Hepatocyte (in vitro differentiated cells): ENCODE measurements around the gene MTR. TPM values are rescaled to one million over a fixed set of nuclear protein-coding genes. Genes with fewer than 3 reads are reported as not detected.

Experiments used
- DNase-seq: peaks from one replicate; pipeline ENCODE4 v3.0.0-alpha.2; 2016; ENCODE audit warnings: low spot score
- H2AFZ ChIP-seq: fragments of 200-600 bp; sonication (generic); 2 replicates; pipeline ENCODE4 v1.6.0; 2016; ENCODE audit warnings: antibody characterized with exemption, mild to moderate bottlenecking
- H3K27ac ChIP-seq: fragments of 200-600 bp; sonication (generic); 2 replicates; pipeline ENCODE4 v1.5.1; 2016; ENCODE audit warnings: mild to moderate bottlenecking
- H3K27me3 ChIP-seq: fragments of 200-600 bp; sonication (generic); 2 replicates; pipeline ENCODE4 v1.6.1; 2016
- H3K36me3 ChIP-seq: fragments of 200-600 bp; sonication (generic); replicated peaks from 2 replicates; pipeline ENCODE4 v1.5.1; 2016; ENCODE audit warnings: low read depth; ENCODE audit not compliant: insufficient read depth
- H3K4me1 ChIP-seq: fragments of 200-600 bp; sonication (generic); 2 replicates; pipeline ENCODE4 v1.5.1; 2016; ENCODE audit warnings: mild to moderate bottlenecking, moderate library complexity; ENCODE audit not compliant: insufficient read depth
- H3K4me2 ChIP-seq: fragments of 200-600 bp; sonication (generic); 2 replicates; pipeline ENCODE4 v1.6.0; 2016
- H3K4me3 ChIP-seq: fragments of 200-600 bp; sonication (generic); 2 replicates; pipeline ENCODE4 v1.5.1; 2016; ENCODE audit warnings: mild to moderate bottlenecking
- H3K79me2 ChIP-seq: fragments of 200-600 bp; sonication (generic); 2 replicates; pipeline ENCODE4 v1.6.0; 2017; ENCODE audit warnings: mild to moderate bottlenecking
- H3K9me2 ChIP-seq: fragments of 200-600 bp; sonication (generic); replicated peaks from 2 replicates; pipeline ENCODE4 v1.6.0; 2017; ENCODE audit warnings: mild to moderate bottlenecking; ENCODE audit not compliant: insufficient read depth
- H3K9me3 ChIP-seq: fragments of 200-600 bp; sonication (generic); 2 replicates; pipeline ENCODE4 v1.5.1; 2016; ENCODE audit warnings: low read depth, mild to moderate bottlenecking
- H4K20me1 ChIP-seq: fragments of 200-600 bp; sonication (generic); 2 replicates; pipeline ENCODE4 v1.6.0; 2016; ENCODE audit warnings: mild to moderate bottlenecking; ENCODE audit not compliant: insufficient read depth, poor library complexity, severe bottlenecking
- EZH2 ChIP-seq: fragments of 200-600 bp; sonication (generic); IDR thresholded peaks from 2 replicates; pipeline ENCODE4 v1.6.1; 2016; ENCODE audit warnings: antibody characterized with exemption, mild to moderate bottlenecking, borderline replicate concordance
- EZH2phosphoT487 ChIP-seq: fragments of 200-600 bp; sonication (generic); IDR thresholded peaks from one replicate; pipeline ENCODE4 v1.6.1; 2018; ENCODE audit warnings: antibody characterized with exemption, mild to moderate bottlenecking, low read depth, moderate library complexity; ENCODE audit not compliant: unreplicated experiment, severe bottlenecking
- WGBS: methylation state at CpG from one replicate; pipeline ENCODE4 v1.1.6; 2016; ENCODE audit warnings: low lambda C conversion rate; ENCODE audit errors: missing lambda C conversion rate; 5-methylcytosine and 5-hydroxymethylcytosine counted together
- polyA plus RNA-seq: library from polyadenylated mRNA; unstranded; fragments of >200 nt; fragmentation: Nextera tagmentation; extraction: Ambion mirVana; gene quantifications from 2 replicates; pipeline ENCODE4 v1.2.1, GENCODE V29; 2016
- total RNA-seq: library from RNA; depleted of rRNA; stranded (reverse); fragments of >200 nt; gene quantifications from 2 replicates; pipeline ENCODE4 v1.2.3, GENCODE V29; 2014
- TF ChIP-seq, protein P1 (sequence below): fragments of 200-600 bp; sonication (generic); IDR thresholded peaks from 2 replicates; pipeline ENCODE4 v1.5.1; 2016; ENCODE audit warnings: antibody characterized with exemption, mild to moderate bottlenecking; ENCODE audit not compliant: poor library complexity

MTR gene
- total and polyA plus RNA-seq, 2 experiments from 2014 or later: 9.6 to 23.8 TPM

DNA sequence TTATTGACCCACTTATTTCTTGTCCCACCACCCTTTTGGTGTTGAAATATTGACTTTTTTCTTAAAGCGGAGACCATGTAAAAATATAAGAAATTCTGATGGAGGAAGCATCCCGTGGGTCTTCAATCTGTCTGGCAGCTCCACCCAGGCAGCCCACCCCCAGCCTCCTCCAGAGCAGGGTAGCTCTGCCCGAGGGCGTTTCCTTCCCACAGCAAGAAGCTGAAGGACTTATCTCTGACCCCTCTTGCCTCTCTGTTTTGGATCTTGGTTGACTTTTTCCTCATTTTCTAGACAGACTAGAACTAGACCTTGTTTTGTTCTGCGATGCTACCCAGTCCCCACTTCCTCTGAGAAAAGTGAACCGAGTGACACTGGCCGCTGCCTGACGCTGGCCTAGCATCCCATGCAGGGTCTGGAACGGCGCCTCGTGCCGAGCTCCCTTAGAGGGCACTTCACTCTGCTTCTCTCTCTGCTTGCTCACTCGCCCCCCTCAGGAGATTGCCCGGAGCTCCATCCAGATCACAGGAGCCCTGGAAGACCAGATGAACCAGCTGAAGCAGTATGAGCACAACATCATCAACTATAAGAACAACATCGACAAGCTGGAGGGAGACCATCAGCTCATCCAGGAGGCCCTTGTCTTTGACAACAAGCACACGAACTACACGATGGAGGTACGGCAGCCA lies 40.4 kb upstream of the MTR start:
- H2AFZ ChIP-seq: no peak overlapping the region
- H3K4me1 ChIP-seq: no peaks in the 10 kb centered on the region
- no peaks in the 10 kb centered on the region for H3K9me3 ChIP-seq
- no peaks in the 10 kb centered on the region for H3K9me2 ChIP-seq
- TF ChIP-seq EZH2phosphoT487: no peak
- no peak for TF ChIP-seq EZH2
- TF ChIP-seq, protein P1, sequence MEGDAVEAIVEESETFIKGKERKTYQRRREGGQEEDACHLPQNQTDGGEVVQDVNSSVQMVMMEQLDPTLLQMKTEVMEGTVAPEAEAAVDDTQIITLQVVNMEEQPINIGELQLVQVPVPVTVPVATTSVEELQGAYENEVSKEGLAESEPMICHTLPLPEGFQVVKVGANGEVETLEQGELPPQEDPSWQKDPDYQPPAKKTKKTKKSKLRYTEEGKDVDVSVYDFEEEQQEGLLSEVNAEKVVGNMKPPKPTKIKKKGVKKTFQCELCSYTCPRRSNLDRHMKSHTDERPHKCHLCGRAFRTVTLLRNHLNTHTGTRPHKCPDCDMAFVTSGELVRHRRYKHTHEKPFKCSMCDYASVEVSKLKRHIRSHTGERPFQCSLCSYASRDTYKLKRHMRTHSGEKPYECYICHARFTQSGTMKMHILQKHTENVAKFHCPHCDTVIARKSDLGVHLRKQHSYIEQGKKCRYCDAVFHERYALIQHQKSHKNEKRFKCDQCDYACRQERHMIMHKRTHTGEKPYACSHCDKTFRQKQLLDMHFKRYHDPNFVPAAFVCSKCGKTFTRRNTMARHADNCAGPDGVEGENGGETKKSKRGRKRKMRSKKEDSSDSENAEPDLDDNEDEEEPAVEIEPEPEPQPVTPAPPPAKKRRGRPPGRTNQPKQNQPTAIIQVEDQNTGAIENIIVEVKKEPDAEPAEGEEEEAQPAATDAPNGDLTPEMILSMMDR: no peak
- no peaks in the 10 kb centered on the region for H3K27me3 ChIP-seq
- H4K20me1 ChIP-seq: no peaks in the 10 kb centered on the region
- DNase-seq: no peak
- no peak overlapping the region for H3K27ac ChIP-seq
- no peak overlapping the region for H3K4me2 ChIP-seq
- WGBS: 74% methylated on average over 18 of the region's 18 CpGs
- no peaks in the 10 kb centered on the region for H3K79me2 ChIP-seq
- no peak overlapping the region for H3K4me3 ChIP-seq
- no peaks in the 10 kb centered on the region for H3K36me3 ChIP-seq

DNA sequence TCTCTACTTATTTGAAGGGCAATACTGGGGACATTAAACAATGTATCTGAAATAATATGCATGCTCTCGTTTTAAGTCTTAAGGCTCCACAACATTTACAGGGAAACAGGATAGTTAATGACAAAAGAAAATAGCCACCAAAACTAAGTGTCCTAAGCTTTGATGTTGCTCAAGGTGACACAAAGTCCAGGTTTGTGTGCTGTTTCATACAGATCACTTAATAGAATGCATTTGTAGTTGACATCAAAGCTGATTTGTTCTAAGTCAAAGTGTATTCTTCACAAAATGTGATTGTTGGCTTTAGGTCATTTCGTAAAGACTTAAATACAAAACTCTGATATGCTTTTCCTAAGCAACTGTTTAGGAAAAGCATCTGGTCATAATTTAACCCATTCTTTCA lies 37.5 kb upstream of the MTR start:
- no peaks in the 10 kb centered on the region for H3K27me3 ChIP-seq
- no peak for DNase-seq
- 78% methylated on average over 2 of the region's 2 CpGs for WGBS
- no peak overlapping the region for H3K27ac ChIP-seq
- no peaks in the 10 kb centered on the region for H3K79me2 ChIP-seq
- TF ChIP-seq EZH2phosphoT487 (no peak), EZH2 (no peak)
- TF ChIP-seq, protein P1: no peak
- no peaks in the 10 kb centered on the region for H3K9me3 ChIP-seq
- no peak overlapping the region for H2AFZ ChIP-seq
- H3K9me2 ChIP-seq: no peaks in the 10 kb centered on the region
- no peaks in the 10 kb centered on the region for H4K20me1 ChIP-seq
- peaks cover 4% of the 10 kb centered on the region for H3K4me1 ChIP-seq
- H3K36me3 ChIP-seq: no peaks in the 10 kb centered on the region
- H3K4me2 ChIP-seq: no peak overlapping the region
- H3K4me3 ChIP-seq: no peak overlapping the region

DNA sequence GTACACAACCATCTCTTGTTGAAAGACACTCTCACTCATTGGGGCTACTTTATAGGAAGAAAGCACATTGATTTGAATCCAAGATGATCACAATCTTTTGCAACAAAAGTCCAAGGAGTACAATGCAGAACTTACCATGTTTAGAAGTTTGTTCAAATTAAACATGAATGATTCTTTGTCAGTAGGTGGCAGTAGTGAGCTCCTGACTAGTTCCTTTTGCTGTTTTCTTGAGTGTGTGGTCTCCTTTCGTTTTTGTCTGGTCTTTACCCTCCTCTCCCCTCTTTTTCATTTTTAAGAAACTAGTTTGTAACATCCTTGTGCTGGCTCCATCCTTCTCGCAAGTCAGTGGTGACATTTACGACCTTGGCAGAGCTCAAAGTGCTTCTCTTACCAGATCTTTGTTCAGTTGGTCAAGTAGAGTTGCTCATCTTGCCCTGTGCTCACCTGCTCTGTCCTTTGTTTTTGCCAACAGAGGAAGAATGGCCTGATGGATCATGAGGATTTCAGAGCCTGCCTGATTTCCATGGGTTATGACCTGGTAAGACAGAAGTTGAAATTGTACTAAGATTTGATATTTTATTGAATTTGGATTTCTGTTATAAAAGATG lies 35.7 kb upstream of the MTR start:
- no peaks in the 10 kb centered on the region for H3K9me2 ChIP-seq
- H2AFZ ChIP-seq: peak overlapping the region; percentile 39
- H3K27me3 ChIP-seq: no peaks in the 10 kb centered on the region
- H3K4me1 ChIP-seq: peaks cover 4% of the 10 kb centered on the region
- H4K20me1 ChIP-seq: no peaks in the 10 kb centered on the region
- no peaks in the 10 kb centered on the region for H3K36me3 ChIP-seq
- DNase-seq: peak; percentile 66
- H3K4me3 ChIP-seq: no peak overlapping the region
- H3K27ac ChIP-seq: no peak overlapping the region
- no peaks in the 10 kb centered on the region for H3K9me3 ChIP-seq
- 54% methylated on average over 3 of the region's 3 CpGs for WGBS
- H3K79me2 ChIP-seq: no peaks in the 10 kb centered on the region
- TF ChIP-seq, protein P1: peak; percentile 60
- TF ChIP-seq EZH2phosphoT487: no peak
- TF ChIP-seq EZH2: no peak
- no peak overlapping the region for H3K4me2 ChIP-seq
